ENCODE measurements around the gene WDR73. TPM values are rescaled to one million over a fixed set of nuclear protein-coding genes. Genes with fewer than 3 reads are reported as not detected.
"Not testable (repeated sequence)": the region's sequence is repeated elsewhere in the genome, so short reads cannot be mapped to it uniquely, and the experiment has no call there.

The WDR73 gene
- total and polyA plus RNA-seq, 2 of the 4 experiments (the other 2 are of a cell fraction), result 21.5 to 25.5 TPM

GRCh38 chr15:84642640-84643039, 11.4 kb downstream of the WDR73 start:
- H3K27ac ChIP-seq (ENCODE audit: insufficient read depth, low read length); intact Hi-C loops (cut with micrococcal nuclease); in situ Hi-C loops (cut with MboI; ENCODE audit: low sequenced_read_pairs); H4K20me1 ChIP-seq (ENCODE audit: insufficient read depth, low read length); H3K9me1 ChIP-seq (ENCODE audit: insufficient read depth, low read length); H2AK9ac ChIP-seq (replicated peaks; ENCODE audit: low read depth, low read length, poor library complexity); H3K4ac ChIP-seq (ENCODE audit: low read depth, low read length); dilution Hi-C loops (cut with HindIII; ENCODE audit: low sequenced_read_pairs, unreplicated experiment); H2BK120ac ChIP-seq (ENCODE audit: low read depth, low read length); H4K91ac ChIP-seq (ENCODE audit: insufficient read depth, low read depth, low read length); H2AK5ac ChIP-seq (ENCODE audit: low read depth, low read length); H4K8ac ChIP-seq (ENCODE audit: low read depth in 2 of 2, low read length in 2 of 2); ATAC-seq (ENCODE audit: low read depth); H3K9ac ChIP-seq (ENCODE audit: low read depth, low read length); H2BK20ac ChIP-seq (ENCODE audit: low read depth, low read length); H3K4me2 ChIP-seq (ENCODE audit: low read depth, low read length); H3K14ac ChIP-seq (replicated peaks; ENCODE audit: low read depth, low read length); BruUV-seq (replicated peaks); H3K4me3 ChIP-seq (ENCODE audit: insufficient read depth, low read depth, low read length); H3K56ac ChIP-seq (ENCODE audit: extremely low read depth, insufficient read depth, low read length); H4K5ac ChIP-seq (ENCODE audit: low read depth, low read length); H2BK5ac ChIP-seq (ENCODE audit: low read depth, low read length, poor library complexity, severe bottlenecking); H3K27me3 ChIP-seq (ENCODE audit: control insufficient read depth, insufficient read depth, low read length); H3K9me3 ChIP-seq (ENCODE audit: control insufficient read depth, insufficient read depth, low read length); CTCF ChIA-PET; H2AFZ ChIP-seq (replicated peaks; ENCODE audit: low read length, poor library complexity); H2BK15ac ChIP-seq (ENCODE audit: low read depth, low read length); H3K23ac ChIP-seq (ENCODE audit: low read depth, low read length); H3K18ac ChIP-seq (ENCODE audit: low read depth, low read length); DNase-seq; H3K4me1 ChIP-seq (ENCODE audit: control insufficient read depth, insufficient read depth, low read length): not testable (repeated sequence)
- H3K36me3 ChIP-seq (ENCODE audit: control insufficient read depth, insufficient read depth, low read length), result peaks cover 66% of the 10 kb centered on the region
- 71% methylated on average over 2 of the region's 2 CpGs; no CpG with 5 or more reads in 1 of the 2 experiments for WGBS, 2 experiments (ENCODE audit: extremely low coverage in 2 of 2, insufficient read length in 1 of 2)
- POLR2A ChIA-PET (ENCODE audit: unreplicated experiment), result interaction anchor here (1.0 kb wide), 1 partner anchor 110 kb away, joined by 3 read pairs; no protein-coding TSS in a partner anchor
- peaks cover 3 to 15% of the 10 kb centered on the region in 2 experiments; a peak in 2 of 4 replicates for H3K79me1 ChIP-seq (ENCODE audit: low read depth in 1 of 2, low read length in 2 of 2)

- H3K23ac ChIP-seq (ENCODE audit: low read depth, low read length); H3K79me1 ChIP-seq (ENCODE audit: low read depth in 1 of 2, low read length in 2 of 2); H3K56ac ChIP-seq (ENCODE audit: extremely low read depth, insufficient read depth, low read length); CTCF ChIA-PET; H2BK15ac ChIP-seq (ENCODE audit: low read depth, low read length); H3K9me1 ChIP-seq (ENCODE audit: insufficient read depth, low read length); H3K9me3 ChIP-seq (ENCODE audit: control insufficient read depth, insufficient read depth, low read length); H4K20me1 ChIP-seq (ENCODE audit: insufficient read depth, low read length); dilution Hi-C loops (cut with HindIII; ENCODE audit: low sequenced_read_pairs, unreplicated experiment); H4K5ac ChIP-seq (ENCODE audit: low read depth, low read length); in situ Hi-C loops (cut with MboI; ENCODE audit: low sequenced_read_pairs); H3K4me2 ChIP-seq (ENCODE audit: low read depth, low read length); DNase-seq; H3K18ac ChIP-seq (ENCODE audit: low read depth, low read length); H4K8ac ChIP-seq (ENCODE audit: low read depth in 2 of 2, low read length in 2 of 2); H3K4me1 ChIP-seq (ENCODE audit: control insufficient read depth, insufficient read depth, low read length); H2BK20ac ChIP-seq (ENCODE audit: low read depth, low read length); H3K14ac ChIP-seq (replicated peaks; ENCODE audit: low read depth, low read length); H3K4ac ChIP-seq (ENCODE audit: low read depth, low read length); H3K27me3 ChIP-seq (ENCODE audit: control insufficient read depth, insufficient read depth, low read length); H2BK120ac ChIP-seq (ENCODE audit: low read depth, low read length); H2AFZ ChIP-seq (replicated peaks; ENCODE audit: low read length, poor library complexity); H3K4me3 ChIP-seq (ENCODE audit: insufficient read depth, low read depth, low read length); ATAC-seq (ENCODE audit: low read depth); H2AK5ac ChIP-seq (ENCODE audit: low read depth, low read length); H2BK5ac ChIP-seq (ENCODE audit: low read depth, low read length, poor library complexity, severe bottlenecking); H3K27ac ChIP-seq (ENCODE audit: insufficient read depth, low read length); H4K91ac ChIP-seq (ENCODE audit: insufficient read depth, low read depth, low read length); H3K9ac ChIP-seq (ENCODE audit: low read depth, low read length); BruUV-seq (replicated peaks); intact Hi-C loops (cut with micrococcal nuclease); H2AK9ac ChIP-seq (replicated peaks; ENCODE audit: low read depth, low read length, poor library complexity): not testable (repeated sequence)
- WGBS, 2 experiments (ENCODE audit: extremely low coverage in 2 of 2, insufficient read length in 1 of 2), result 100% methylated on average over 1 of the region's 9 CpGs; no CpG with 5 or more reads in 1 of the 2 experiments
- H3K36me3 ChIP-seq (ENCODE audit: control insufficient read depth, insufficient read depth, low read length), result peaks cover 65% of the 10 kb centered on the region
- POLR2A ChIA-PET (ENCODE audit: unreplicated experiment), result interaction anchor here (1.0 kb wide), 1 partner anchor 111 kb away, joined by 3 read pairs; no protein-coding TSS in a partner anchor
These were observed 12.2 kb downstream of the WDR73 start for GRCh38 chr15:84641871-84642270.
